BLaER1 (cell line): ENCODE results near the gene ZSWIM9.

Source experiments
- H3K27ac ChIP-seq: shearing (Covaris generic); formaldehyde crosslinking; 2 replicates; pipeline ENCODE4 v1.8.1; 2022
- H3K27me3 ChIP-seq: shearing (Covaris generic); formaldehyde crosslinking; 2 replicates; pipeline ENCODE4 v1.8.1; 2022
- H3K36me3 ChIP-seq: shearing (Covaris generic); formaldehyde crosslinking; 2 replicates; pipeline ENCODE4 v1.8.1; 2022
- H3K4me1 ChIP-seq: shearing (Covaris generic); formaldehyde crosslinking; 2 replicates; pipeline ENCODE4 v1.8.1; 2022
- H3K4me2 ChIP-seq: shearing (Covaris generic); formaldehyde crosslinking; 2 replicates; pipeline ENCODE4 v1.8.1; 2022
- H3K4me3 ChIP-seq: shearing (Covaris generic); formaldehyde crosslinking; 2 replicates; pipeline ENCODE4 v1.8.1; 2022
- H3K9ac ChIP-seq: shearing (Covaris generic); formaldehyde crosslinking; 2 replicates; pipeline ENCODE4 v1.8.1; 2022
- H3K9me3 ChIP-seq: shearing (Covaris generic); formaldehyde crosslinking; 2 replicates; pipeline ENCODE4 v1.8.1; 2022
- H4K20me1 ChIP-seq: shearing (Covaris generic); formaldehyde crosslinking; 2 replicates; pipeline ENCODE4 v1.8.1; 2022
- Cebpa-rat ChIP-seq: shearing (Covaris generic); IDR thresholded peaks from 2 replicates; pipeline ENCODE4 v1.8.1; 2022

Gene ZSWIM9

GRCh38 chr19:48190885-48191284 lies 20.4 kb downstream of the ZSWIM9 start:
- TF ChIP-seq Cebpa-rat = no peak
- H3K9ac ChIP-seq = no peak overlapping the region
- H3K4me2 ChIP-seq = no peak overlapping the region
- H3K27ac ChIP-seq = 0 out of 2 replicates have a peak overlapping the region, but pooled peaks have one; percentile 30
- peaks cover 35% of the 10 kb centered on the region for H3K4me1 ChIP-seq
- no peak overlapping the region for H3K4me3 ChIP-seq
- H4K20me1 ChIP-seq = no peaks in the 10 kb centered on the region
- peaks cover 6% of the 10 kb centered on the region for H3K9me3 ChIP-seq
- no peaks in the 10 kb centered on the region for H3K27me3 ChIP-seq
- peaks cover 56% of the 10 kb centered on the region for H3K36me3 ChIP-seq

- Histone ChIP-seq H3K4me1 (peaks cover 35% of the 10 kb centered on the region), H3K4me3 (no peak overlapping the region), H4K20me1 (no peaks in the 10 kb centered on the region), H3K4me2 (no peak overlapping the region), H3K27ac (no peak overlapping the region), H3K36me3 (peaks cover 66% of the 10 kb centered on the region), H3K9ac (no peak overlapping the region), H3K9me3 (peaks cover 6% of the 10 kb centered on the region), H3K27me3 (no peaks in the 10 kb centered on the region)
- TF ChIP-seq Cebpa-rat = no peak
These were observed 22.3 kb downstream of the ZSWIM9 start for GRCh38 chr19:48192750-48193149.

DNA sequence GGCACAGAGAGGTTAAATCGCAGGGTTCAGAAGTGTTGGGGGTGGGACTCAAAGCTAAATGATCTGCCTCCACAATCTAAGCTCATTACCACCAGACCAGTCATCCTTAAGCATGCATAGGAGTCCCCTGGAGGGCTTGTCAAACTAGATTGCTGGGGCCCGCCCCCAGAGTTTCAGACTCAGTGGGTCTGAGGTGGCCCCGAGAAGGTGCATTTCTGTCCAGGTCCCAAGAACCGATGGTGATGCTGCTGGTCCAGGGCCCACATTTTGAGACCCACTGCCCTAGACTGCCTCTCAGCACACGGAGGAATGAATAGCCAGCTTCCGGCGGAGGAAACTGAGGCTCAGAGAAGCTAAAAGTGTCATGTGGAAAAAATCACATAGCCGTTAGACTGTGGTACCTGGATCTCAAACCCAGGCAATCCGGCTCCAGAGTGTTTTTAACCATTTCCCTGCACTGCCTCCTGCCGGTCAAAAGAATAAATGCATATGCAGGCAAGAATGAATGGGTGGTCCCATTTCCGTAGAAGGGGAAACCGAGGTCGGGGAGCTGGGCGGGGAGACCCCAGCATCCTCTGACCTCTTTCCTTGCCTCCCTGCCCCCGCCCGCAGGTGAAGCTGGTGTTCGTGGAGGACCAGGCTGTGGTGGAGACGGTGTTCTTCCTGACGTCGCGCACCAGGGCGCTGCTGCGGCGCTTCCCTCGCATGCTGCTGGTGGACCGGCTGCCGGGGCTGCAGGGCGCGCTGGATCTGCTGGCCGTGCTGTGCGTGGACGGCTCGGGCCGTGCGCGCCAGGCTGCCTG lies 23.8 kb downstream of the ZSWIM9 start:
- Histone ChIP-seq H3K4me2 (no peak overlapping the region), H3K9ac (no peak overlapping the region), H4K20me1 (no peaks in the 10 kb centered on the region), H3K36me3 (peaks cover 62% of the 10 kb centered on the region), H3K4me3 (no peak overlapping the region), H3K27ac (peak overlapping the region; percentile 49), H3K4me1 (peaks cover 21% of the 10 kb centered on the region), H3K9me3 (peaks cover under 1% of the 10 kb centered on the region), H3K27me3 (no peaks in the 10 kb centered on the region)
- no peak for TF ChIP-seq Cebpa-rat

DNA sequence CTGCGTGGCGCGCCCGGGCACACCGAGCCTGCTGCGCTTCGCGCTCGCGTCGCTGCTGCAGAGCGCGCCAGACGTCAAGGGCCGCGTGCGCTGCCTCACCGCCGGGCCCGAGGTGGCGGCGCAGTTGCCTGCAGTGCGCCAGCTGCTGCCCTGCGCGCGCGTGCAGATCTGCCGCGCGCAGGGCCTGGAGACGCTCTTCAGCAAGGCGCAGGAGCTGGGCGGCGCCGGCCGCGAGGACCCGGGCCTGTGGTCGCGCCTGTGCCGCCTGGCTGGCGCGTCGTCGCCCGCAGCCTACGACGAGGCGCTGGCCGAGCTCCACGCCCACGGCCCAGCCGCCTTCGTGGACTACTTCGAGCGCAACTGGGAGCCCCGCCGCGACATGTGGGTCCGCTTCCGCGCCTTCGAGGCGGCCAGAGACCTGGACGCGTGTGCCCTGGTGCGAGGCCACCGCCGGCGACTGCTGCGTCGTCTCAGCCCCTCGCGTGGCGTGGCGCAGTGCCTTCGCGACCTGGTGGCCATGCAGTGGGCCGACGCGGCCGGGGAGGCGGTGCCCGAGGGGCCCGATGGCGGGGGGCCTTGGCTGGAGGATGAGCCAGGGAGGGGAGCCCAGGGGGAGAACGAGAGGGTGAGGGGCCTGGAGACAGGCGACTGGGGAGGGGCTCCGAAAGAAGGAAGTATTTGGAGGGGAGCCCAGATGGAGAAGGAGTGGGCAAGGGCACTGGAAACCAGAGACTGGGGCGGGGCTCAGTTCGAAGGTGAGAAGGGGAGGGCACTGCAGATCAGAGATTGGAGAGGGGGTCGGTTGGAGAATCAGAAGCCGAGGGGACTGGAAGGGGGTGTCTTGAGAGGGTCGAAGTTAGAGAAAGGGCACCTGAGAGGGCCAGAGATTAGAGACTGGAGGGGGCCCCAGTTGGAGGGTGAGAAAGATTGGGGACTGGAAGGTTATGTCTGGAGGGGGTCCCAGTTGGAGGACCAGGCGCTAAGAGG lies 24.7 kb downstream of the ZSWIM9 start:
- Histone ChIP-seq H3K4me2 (no peak overlapping the region), H3K27ac (no peak overlapping the region), H3K4me3 (no peak overlapping the region), H3K9me3 (no peaks in the 10 kb centered on the region), H4K20me1 (no peaks in the 10 kb centered on the region), H3K27me3 (no peaks in the 10 kb centered on the region), H3K9ac (no peak overlapping the region), H3K36me3 (peaks cover 54% of the 10 kb centered on the region), H3K4me1 (peaks cover 21% of the 10 kb centered on the region)
- no peak for TF ChIP-seq Cebpa-rat

- Histone ChIP-seq H3K4me2 (peak overlapping the region; percentile 42; the same call in 1 of the 2 replicates), H3K36me3 (peaks cover 44% of the 10 kb centered on the region), H3K4me1 (peaks cover 21% of the 10 kb centered on the region), H3K27me3 (no peaks in the 10 kb centered on the region), H3K9me3 (no peaks in the 10 kb centered on the region), H3K27ac (0 out of 2 replicates have a peak overlapping the region, but pooled peaks have one; percentile 51), H3K9ac (peak overlapping the region; percentile 58; the same call in 1 of the 2 replicates), H4K20me1 (no peaks in the 10 kb centered on the region), H3K4me3 (no peak overlapping the region)
- no peak for TF ChIP-seq Cebpa-rat
These were observed 25.9 kb downstream of the ZSWIM9 start for GRCh38 chr19:48196321-48196763.

DNA sequence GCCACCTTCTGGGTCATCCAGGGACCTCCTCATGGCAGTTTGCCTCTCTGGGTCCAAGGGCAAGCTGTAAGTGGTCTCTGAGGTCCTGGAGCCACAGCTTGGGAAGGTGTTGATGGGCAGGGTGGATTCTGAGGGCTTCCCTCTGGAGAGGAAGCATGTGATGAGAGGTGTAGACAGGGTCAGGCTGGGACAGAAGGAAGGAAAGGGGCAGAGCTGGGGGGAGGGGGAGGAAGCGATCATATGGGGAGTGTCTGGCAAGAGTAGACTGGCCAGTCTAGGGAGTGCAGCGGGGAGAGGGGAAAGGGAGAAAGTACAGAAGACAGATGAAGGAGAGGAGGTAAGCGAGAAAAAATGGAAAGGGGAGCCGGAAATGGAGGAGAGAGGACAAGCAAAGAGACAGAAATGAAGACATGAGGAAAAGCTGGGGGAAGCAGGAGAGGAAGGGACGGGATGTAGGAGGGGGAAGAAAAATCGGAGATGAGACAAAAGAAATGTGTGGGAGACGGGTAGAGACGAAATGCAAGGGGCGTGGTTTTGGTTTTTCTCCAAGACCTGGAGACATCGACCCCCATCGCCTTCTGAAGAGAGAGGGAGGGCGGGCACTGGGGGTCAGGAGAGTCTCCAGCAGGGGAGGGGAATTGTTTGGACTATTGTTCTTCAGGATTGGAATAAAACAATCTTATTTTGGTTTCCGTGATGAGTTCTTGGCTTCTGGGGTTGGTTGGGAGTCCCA lies 26.6 kb downstream of the ZSWIM9 start:
- peak overlapping the region; percentile 51; the same call in 1 of the 2 replicates for H3K27ac ChIP-seq
- peaks cover 21% of the 10 kb centered on the region for H3K4me1 ChIP-seq
- H3K9me3 ChIP-seq = no peaks in the 10 kb centered on the region
- H3K4me3 ChIP-seq = no peak overlapping the region
- H3K4me2 ChIP-seq = peak overlapping the region; percentile 42
- peak overlapping the region; percentile 58 for H3K9ac ChIP-seq
- no peak for TF ChIP-seq Cebpa-rat
- H3K36me3 ChIP-seq = peaks cover 37% of the 10 kb centered on the region
- no peaks in the 10 kb centered on the region for H4K20me1 ChIP-seq
- no peaks in the 10 kb centered on the region for H3K27me3 ChIP-seq

DNA sequence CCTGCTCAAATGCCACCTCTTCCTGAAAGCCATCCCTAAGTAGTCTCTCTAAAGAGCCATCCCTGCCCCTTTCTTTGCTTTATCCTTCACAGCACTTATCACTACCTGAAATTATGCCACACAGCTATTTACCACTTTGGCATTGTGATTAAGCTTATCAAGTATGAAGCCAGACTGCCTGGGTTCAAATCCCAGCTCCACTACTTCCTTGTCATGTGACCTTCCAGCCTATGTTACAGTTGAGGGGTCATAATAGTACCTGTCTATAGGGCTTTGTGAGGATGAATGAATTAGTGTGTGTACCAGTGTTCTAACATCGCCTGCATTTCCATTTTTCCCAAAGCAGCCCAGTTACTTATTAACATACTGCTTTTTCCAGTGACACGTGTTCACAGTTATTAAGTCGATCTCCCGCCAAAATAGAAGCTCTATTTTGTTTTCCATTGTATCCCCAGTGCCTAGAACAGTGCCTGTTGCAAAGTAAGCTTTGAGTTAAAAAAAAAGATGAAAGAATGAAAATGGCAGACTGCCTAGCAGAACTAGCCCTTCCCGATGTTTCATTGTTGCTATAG lies 32.8 kb downstream of the ZSWIM9 start:
- no peak for TF ChIP-seq Cebpa-rat
- peaks cover 17% of the 10 kb centered on the region; the same call in 1 of the 2 replicates for H3K36me3 ChIP-seq
- peak overlapping the region; percentile 97 for H3K4me2 ChIP-seq
- H3K4me3 ChIP-seq = peak overlapping the region; percentile 79
- no peaks in the 10 kb centered on the region for H4K20me1 ChIP-seq
- H3K27ac ChIP-seq = peak overlapping the region; percentile 66; the same call in 1 of the 2 replicates
- peak overlapping the region; percentile 82 for H3K9ac ChIP-seq
- peaks cover 30% of the 10 kb centered on the region for H3K4me1 ChIP-seq
- H3K9me3 ChIP-seq = no peaks in the 10 kb centered on the region
- H3K27me3 ChIP-seq = no peaks in the 10 kb centered on the region

- no peaks in the 10 kb centered on the region for H3K9me3 ChIP-seq
- no peaks in the 10 kb centered on the region for H4K20me1 ChIP-seq
- H3K9ac ChIP-seq = peak overlapping the region; percentile 82
- no peaks in the 10 kb centered on the region for H3K27me3 ChIP-seq
- peaks cover 19% of the 10 kb centered on the region; the same call in 1 of the 2 replicates for H3K36me3 ChIP-seq
- TF ChIP-seq Cebpa-rat = no peak
- H3K4me3 ChIP-seq = peak overlapping the region; percentile 79
- H3K4me2 ChIP-seq = peak overlapping the region; percentile 97
- H3K27ac ChIP-seq = peak overlapping the region; percentile 66
- H3K4me1 ChIP-seq = peaks cover 30% of the 10 kb centered on the region
These were observed 33.5 kb downstream of the ZSWIM9 start for GRCh38 chr19:48203794-48204628.
